Activated CD4-positive, alpha-beta memory T cell treated with anti-CD3 and anti-CD28 coated beads, Interleukin-2, amount 10 ng/mL, durations not matched to agents 7 days and 5 days (primary cell): Measurements from ENCODE around the gene SIPA1L3. TPM values are rescaled to one million over a fixed set of nuclear protein-coding genes. Genes with fewer than 3 reads are reported as not detected.

Source experiments
- CTCF ChIA-PET: fragments of 350-600 bp; sonication (Branson Sonifier 250); formaldehyde crosslinking; loops from one replicate; lab custom pipeline; 2021; ENCODE audit warnings: antibody characterized with exemption, inconsistent platforms; lab: Charles Lee
- POLR2A ChIA-PET: fragments of 350-600 bp; sonication (Branson Sonifier 250); formaldehyde crosslinking; loops from one replicate; lab custom pipeline; 2021; ENCODE audit warnings: antibody characterized with exemption; lab: Charles Lee
- DNase-seq: peaks from one replicate; pipeline ENCODE4 v3.0.0-alpha.2; 2020
- H3K27ac Mint-ChIP-seq: one replicate; pipeline ENCODE4 v1.8.0; 2021; ENCODE audit warnings: mild to moderate bottlenecking, mixed read lengths
- H3K27me3 Mint-ChIP-seq: one replicate; pipeline ENCODE4 v1.8.0; 2021; ENCODE audit warnings: mixed read lengths
- H3K36me3 Mint-ChIP-seq: one replicate; pipeline ENCODE4 v1.8.0; 2021; ENCODE audit warnings: low read depth, mixed read lengths
- H3K4me1 Mint-ChIP-seq: one replicate; pipeline ENCODE4 v1.8.0; 2021; ENCODE audit warnings: mixed read lengths
- H3K4me3 Mint-ChIP-seq: one replicate; pipeline ENCODE4 v1.8.0; 2021; ENCODE audit warnings: mild to moderate bottlenecking, mixed read lengths
- H3K9me3 Mint-ChIP-seq: one replicate; pipeline ENCODE4 v1.8.0; 2021; ENCODE audit warnings: mixed read lengths
- total RNA-seq, 2 experiments: library from RNA; stranded (reverse); gene quantifications; one replicate each; pipeline ENCODE4 v1.2.3, GENCODE V29; 2021

Gene SIPA1L3
- total RNA-seq, 2 experiments from 2014 or later, result 13.6 to 15.2 TPM

GRCh38 chr19:38044267-38045111, 137.5 kb downstream of the SIPA1L3 start:
- CTCF ChIA-PET, result interaction anchor here (0.9 kb wide), 1 partner anchor 138 kb away, joined by 3 read pairs; the partner anchor contains the start of genes SIPA1L3 and WDR87
- peaks cover 3% of the 10 kb centered on the region for H3K9me3 Mint-ChIP-seq
- POLR2A ChIA-PET, result no interaction called here
- no peak overlapping the region for H3K4me3 Mint-ChIP-seq
- H3K27me3 Mint-ChIP-seq, result no peaks in the 10 kb centered on the region
- no peak for DNase-seq
- no peaks in the 10 kb centered on the region for H3K36me3 Mint-ChIP-seq
- H3K27ac Mint-ChIP-seq, result no peak overlapping the region
- peaks cover 31% of the 10 kb centered on the region for H3K4me1 Mint-ChIP-seq

GRCh38 chr19:38045554-38046253, 138.7 kb downstream of the SIPA1L3 start:
- no peaks in the 10 kb centered on the region for H3K27me3 Mint-ChIP-seq
- no peak overlapping the region for H3K4me3 Mint-ChIP-seq
- H3K4me1 Mint-ChIP-seq, result peaks cover 35% of the 10 kb centered on the region
- POLR2A ChIA-PET, result no interaction called here
- H3K9me3 Mint-ChIP-seq, result peaks cover 3% of the 10 kb centered on the region
- no peak overlapping the region for H3K27ac Mint-ChIP-seq
- no peaks in the 10 kb centered on the region for H3K36me3 Mint-ChIP-seq
- CTCF ChIA-PET, result no interaction called here
- DNase-seq, result no peak

- DNase-seq, result no peak
- no peak overlapping the region for H3K4me3 Mint-ChIP-seq
- H3K27ac Mint-ChIP-seq, result no peak overlapping the region
Measured at GRCh38 chr19:38046254-38047048, 139.4 kb downstream of the SIPA1L3 start.

GRCh38 chr19:38047049-38047438, 140.0 kb downstream of the SIPA1L3 start:
- H3K9me3 Mint-ChIP-seq, result peaks cover under 1% of the 10 kb centered on the region
- H3K4me3 Mint-ChIP-seq, result no peak overlapping the region
- ChIA-PET POLR2A (no interaction called here), CTCF (no interaction called here)
- H3K36me3 Mint-ChIP-seq, result no peaks in the 10 kb centered on the region
- peak overlapping the region; percentile 21 for H3K27ac Mint-ChIP-seq
- H3K4me1 Mint-ChIP-seq, result peaks cover 35% of the 10 kb centered on the region
- H3K27me3 Mint-ChIP-seq, result no peaks in the 10 kb centered on the region
- DNase-seq, result no peak

More at GRCh38 chr19:38046254-38047048, 139.4 kb downstream of the SIPA1L3 start:
- ChIA-PET POLR2A (no interaction called here), CTCF (no interaction called here)
- Mint-ChIP-seq H3K9me3 (peaks cover 3% of the 10 kb centered on the region), H3K4me1 (peaks cover 35% of the 10 kb centered on the region), H3K27me3 (no peaks in the 10 kb centered on the region), H3K36me3 (no peaks in the 10 kb centered on the region)

- ChIA-PET CTCF (no interaction called here), POLR2A (no interaction called here)
- DNase-seq, result no peak
- H3K27ac Mint-ChIP-seq, result peak overlapping the region; percentile 95
- H3K4me3 Mint-ChIP-seq, result no peak overlapping the region
- no peaks in the 10 kb centered on the region for H3K27me3 Mint-ChIP-seq
- no peaks in the 10 kb centered on the region for H3K9me3 Mint-ChIP-seq
- H3K36me3 Mint-ChIP-seq, result no peaks in the 10 kb centered on the region
- peaks cover 35% of the 10 kb centered on the region for H3K4me1 Mint-ChIP-seq
Measured at GRCh38 chr19:38047641-38048040, 140.6 kb downstream of the SIPA1L3 start.

GRCh38 chr19:38049105-38049649, 142.2 kb downstream of the SIPA1L3 start:
- peak; percentile 64 for DNase-seq
- no peaks in the 10 kb centered on the region for H3K36me3 Mint-ChIP-seq
- H3K9me3 Mint-ChIP-seq, result no peaks in the 10 kb centered on the region
- CTCF ChIA-PET, result interaction anchor here (0.6 to 1.8 kb wide), 5 partner anchors 10 to 186 kb away, joined by 3 to 10 read pairs (median 4); partner anchors contain the start of genes SIPA1L3 and WDR87
- H3K4me3 Mint-ChIP-seq, result peak overlapping the region; percentile 66
- peak overlapping the region; percentile 95 for H3K27ac Mint-ChIP-seq
- POLR2A ChIA-PET, result interaction anchor here (0.6 to 1.6 kb wide), 10 partner anchors 11 to 286 kb away, joined by 3 to 10 read pairs (median 4); partner anchors contain the start of genes CATSPERG and WDR87
- no peaks in the 10 kb centered on the region for H3K27me3 Mint-ChIP-seq
- peaks cover 35% of the 10 kb centered on the region for H3K4me1 Mint-ChIP-seq

GRCh38 chr19:38055010-38055409, 148.0 kb downstream of the SIPA1L3 start:
- no peak overlapping the region for H3K4me3 Mint-ChIP-seq
- CTCF ChIA-PET, result no interaction called here
- peaks cover 7% of the 10 kb centered on the region for H3K4me1 Mint-ChIP-seq
- no peak for DNase-seq
- H3K36me3 Mint-ChIP-seq, result no peaks in the 10 kb centered on the region
- no peaks in the 10 kb centered on the region for H3K9me3 Mint-ChIP-seq
- no peak overlapping the region for H3K27ac Mint-ChIP-seq
- no peaks in the 10 kb centered on the region for H3K27me3 Mint-ChIP-seq
- POLR2A ChIA-PET, result no interaction called here

GRCh38 chr19:38055655-38056521, 148.9 kb downstream of the SIPA1L3 start:
- Mint-ChIP-seq H3K4me1 (peaks cover 8% of the 10 kb centered on the region), H3K27ac (no peak overlapping the region), H3K9me3 (no peaks in the 10 kb centered on the region), H3K27me3 (no peaks in the 10 kb centered on the region), H3K4me3 (no peak overlapping the region), H3K36me3 (no peaks in the 10 kb centered on the region)
- no peak for DNase-seq
- ChIA-PET CTCF (no interaction called here), POLR2A (no interaction called here)

- no peak for DNase-seq
- no peaks in the 10 kb centered on the region for H3K27me3 Mint-ChIP-seq
- no peaks in the 10 kb centered on the region for H3K36me3 Mint-ChIP-seq
- POLR2A ChIA-PET, result no interaction called here
- H3K4me1 Mint-ChIP-seq, result peaks cover 8% of the 10 kb centered on the region
- CTCF ChIA-PET, result no interaction called here
- H3K27ac Mint-ChIP-seq, result no peak overlapping the region
- no peak overlapping the region for H3K4me3 Mint-ChIP-seq
- H3K9me3 Mint-ChIP-seq, result no peaks in the 10 kb centered on the region
Measured at GRCh38 chr19:38056646-38057045, 149.6 kb downstream of the SIPA1L3 start.

GRCh38 chr19:38057959-38058690, 151.1 kb downstream of the SIPA1L3 start:
- Mint-ChIP-seq H3K4me1 (peaks cover 8% of the 10 kb centered on the region), H3K27me3 (no peaks in the 10 kb centered on the region), H3K27ac (no peak overlapping the region), H3K36me3 (no peaks in the 10 kb centered on the region), H3K9me3 (no peaks in the 10 kb centered on the region), H3K4me3 (no peak overlapping the region)
- CTCF ChIA-PET, result no interaction called here
- POLR2A ChIA-PET, result no interaction called here
- no peak for DNase-seq

GRCh38 chr19:38059897-38060296, 152.9 kb downstream of the SIPA1L3 start:
- no peaks in the 10 kb centered on the region for H3K27me3 Mint-ChIP-seq
- no peak overlapping the region for H3K27ac Mint-ChIP-seq
- H3K36me3 Mint-ChIP-seq, result no peaks in the 10 kb centered on the region
- H3K4me1 Mint-ChIP-seq, result peaks cover 8% of the 10 kb centered on the region
- H3K4me3 Mint-ChIP-seq, result no peak overlapping the region
- ChIA-PET CTCF (interaction anchor here (0.6 to 1.9 kb wide), 3 partner anchors 11 to 92 kb away, joined by 4 to 7 read pairs (median 4); no protein-coding TSS in a partner anchor), POLR2A (interaction anchor here (1.0 to 1.4 kb wide), 2 partner anchors 11 to 153 kb away, joined by 3 to 10 read pairs; partner anchors contain the start of gene SIPA1L3)
- peak; percentile 29 for DNase-seq
- H3K9me3 Mint-ChIP-seq, result no peaks in the 10 kb centered on the region
